ENCODE data around the gene MYBBP1A.

DNA sequence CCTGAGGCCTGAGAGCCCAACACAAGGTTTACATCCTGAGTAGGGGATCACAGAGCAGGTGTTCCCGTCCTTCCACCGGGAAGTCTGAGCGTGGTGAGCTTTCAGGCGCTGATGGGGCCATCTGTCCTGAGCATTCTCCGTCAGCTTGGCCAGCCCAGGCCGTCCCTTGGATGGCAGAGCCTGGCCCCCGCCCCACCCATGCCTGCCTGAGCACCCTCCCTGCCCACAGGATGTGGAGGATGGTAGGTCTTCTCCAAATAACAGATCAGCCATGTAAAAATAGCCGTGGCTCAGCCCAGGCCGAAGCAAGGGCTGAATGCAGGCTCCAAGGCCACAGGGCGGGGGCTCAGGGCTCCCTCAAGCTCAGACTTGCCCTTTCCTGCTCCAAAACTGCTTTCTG lies 36.3 kb downstream of the MYBBP1A start:
- TF ChIP-seq POLR2A (IDR thresholded peaks at IDR 0.05; ENCODE audit: low read length) (no peak), GATA1 (IDR thresholded peaks at IDR 0.05; ENCODE audit: low read depth, low read length) (no peak)

All from erythroblast (primary cell).